AG09309 (cell line): ENCODE measurements around the gene DEF6.

ENCODE experiments used
- DNase-seq: peaks from one replicate; pipeline ENCODE4 v3.0.0-alpha.2; 2010; ENCODE audit warnings: low read depth
- H3K4me3 ChIP-seq: 2 replicates; pipeline ENCODE4 v1.5.1; 2011; ENCODE audit warnings: mild to moderate bottlenecking, low read depth, low read length, moderate library complexity; ENCODE audit not compliant: control insufficient read depth
- TF ChIP-seq, protein P1 (sequence below): IDR thresholded peaks from 2 replicates; pipeline ENCODE4 v1.5.1; 2011; ENCODE audit warnings: mild to moderate bottlenecking, low read depth, low read length, inconsistent platforms; ENCODE audit not compliant: insufficient read depth, control insufficient read depth; ENCODE audit errors: missing control alignments

Gene DEF6

DNA sequence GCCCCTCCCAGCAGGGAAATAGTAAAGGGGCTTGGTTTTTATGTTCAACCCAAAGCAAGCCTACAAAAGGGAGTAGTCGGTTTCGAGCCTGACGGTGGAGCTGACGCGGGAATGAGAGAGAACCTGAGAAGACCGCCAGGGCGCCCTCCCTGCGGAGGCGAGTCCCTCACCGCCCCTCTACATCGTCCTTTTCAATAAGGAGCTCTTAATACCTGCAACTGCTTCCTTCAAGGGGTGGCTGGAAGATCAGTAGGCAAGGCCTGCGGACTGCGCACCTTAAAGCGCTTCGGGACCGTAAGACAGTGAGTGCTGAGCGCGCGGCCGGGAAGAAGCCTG lies 38.8 kb upstream of the DEF6 start:
- peak overlapping the region; percentile 85 for H3K4me3 ChIP-seq
- TF ChIP-seq, protein P1, sequence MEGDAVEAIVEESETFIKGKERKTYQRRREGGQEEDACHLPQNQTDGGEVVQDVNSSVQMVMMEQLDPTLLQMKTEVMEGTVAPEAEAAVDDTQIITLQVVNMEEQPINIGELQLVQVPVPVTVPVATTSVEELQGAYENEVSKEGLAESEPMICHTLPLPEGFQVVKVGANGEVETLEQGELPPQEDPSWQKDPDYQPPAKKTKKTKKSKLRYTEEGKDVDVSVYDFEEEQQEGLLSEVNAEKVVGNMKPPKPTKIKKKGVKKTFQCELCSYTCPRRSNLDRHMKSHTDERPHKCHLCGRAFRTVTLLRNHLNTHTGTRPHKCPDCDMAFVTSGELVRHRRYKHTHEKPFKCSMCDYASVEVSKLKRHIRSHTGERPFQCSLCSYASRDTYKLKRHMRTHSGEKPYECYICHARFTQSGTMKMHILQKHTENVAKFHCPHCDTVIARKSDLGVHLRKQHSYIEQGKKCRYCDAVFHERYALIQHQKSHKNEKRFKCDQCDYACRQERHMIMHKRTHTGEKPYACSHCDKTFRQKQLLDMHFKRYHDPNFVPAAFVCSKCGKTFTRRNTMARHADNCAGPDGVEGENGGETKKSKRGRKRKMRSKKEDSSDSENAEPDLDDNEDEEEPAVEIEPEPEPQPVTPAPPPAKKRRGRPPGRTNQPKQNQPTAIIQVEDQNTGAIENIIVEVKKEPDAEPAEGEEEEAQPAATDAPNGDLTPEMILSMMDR, result peak; percentile 35
- DNase-seq, result no peak

DNA sequence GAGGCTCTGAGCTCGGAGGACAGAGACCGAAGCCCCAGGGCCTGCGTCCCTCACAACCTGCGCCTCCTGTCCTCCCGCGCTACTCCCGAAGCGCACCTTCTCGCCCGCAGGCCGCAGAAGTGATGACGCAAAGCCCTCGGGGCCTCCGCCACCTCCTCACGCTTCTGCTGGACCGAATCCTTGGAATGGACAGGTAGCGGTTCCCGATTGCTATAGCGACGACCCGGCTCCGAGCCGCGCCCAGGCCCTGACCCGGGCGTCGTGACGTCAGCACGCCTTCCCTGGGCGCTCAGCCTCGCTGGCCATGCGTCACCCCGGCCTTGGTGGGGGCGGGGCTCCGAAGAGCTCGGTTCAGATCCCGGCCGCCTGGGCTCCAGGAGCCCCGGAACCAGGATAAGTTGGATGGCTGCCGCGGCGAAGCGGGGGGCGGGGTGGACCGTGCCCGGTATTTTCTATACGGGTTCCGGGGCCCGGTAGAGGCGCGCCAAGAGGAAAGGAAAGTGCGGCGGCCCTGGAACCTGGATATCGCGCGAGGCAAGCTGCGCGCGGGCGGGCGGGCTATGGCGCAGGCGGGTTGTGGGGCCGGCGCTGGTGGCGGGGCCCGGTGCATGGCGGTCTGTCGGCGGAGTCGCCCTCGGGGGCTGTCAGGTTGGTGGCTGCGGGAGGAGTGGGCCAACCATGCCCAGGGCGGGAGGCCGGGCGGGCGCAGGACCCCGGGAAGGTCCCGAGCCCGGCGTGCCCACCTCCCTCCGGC lies 38.2 kb upstream of the DEF6 start, which contains the start of gene ZNF76:
Gene ZNF76 (plus strand): TSS at position 542 of the 754 bp plus-strand sequence. CDS start 21,417 bp downstream, outside the sequence.
- peak; percentile 73 for DNase-seq
- TF ChIP-seq, protein P1, result no peak

DNA sequence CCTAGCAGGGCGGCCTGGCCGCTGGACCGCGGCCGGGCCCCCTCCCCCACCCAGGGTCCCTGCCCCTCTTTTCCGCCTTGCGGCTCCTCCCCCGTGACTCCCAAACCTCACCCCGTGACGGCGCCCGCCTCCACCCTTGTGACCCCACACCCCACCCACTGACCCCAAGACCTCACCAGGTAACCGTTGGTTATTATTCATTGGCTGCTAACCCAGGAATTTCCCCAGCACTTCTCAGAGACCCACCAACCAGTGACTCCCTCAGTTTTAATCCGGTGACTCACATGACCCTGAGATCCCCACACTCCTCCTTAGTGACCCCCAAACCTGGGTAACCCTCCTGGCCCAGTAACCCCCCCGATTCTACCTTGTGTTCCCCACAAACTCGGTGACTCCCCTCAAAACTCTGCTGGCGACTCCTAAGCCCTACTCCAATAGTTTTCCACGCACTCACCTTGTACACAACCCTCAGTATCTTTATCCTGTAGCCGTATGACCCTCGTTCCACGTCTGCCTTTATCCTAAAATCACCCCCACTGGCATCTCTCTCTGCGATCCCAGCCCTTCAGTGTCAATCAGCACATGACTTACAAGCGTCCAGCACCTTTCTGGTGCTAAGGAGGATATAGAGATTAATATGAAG lies 37.5 kb upstream of the DEF6 start:
- TF ChIP-seq, protein P1, result no peak
- DNase-seq, result no peak
- peak overlapping the region; percentile 85 for H3K4me3 ChIP-seq

More for the DNA sequence above, 38.2 kb upstream of the DEF6 start, which contains the start of gene ZNF76:
- peak within 1 kb of the TSS; percentile 85 for H3K4me3 ChIP-seq

DNA sequence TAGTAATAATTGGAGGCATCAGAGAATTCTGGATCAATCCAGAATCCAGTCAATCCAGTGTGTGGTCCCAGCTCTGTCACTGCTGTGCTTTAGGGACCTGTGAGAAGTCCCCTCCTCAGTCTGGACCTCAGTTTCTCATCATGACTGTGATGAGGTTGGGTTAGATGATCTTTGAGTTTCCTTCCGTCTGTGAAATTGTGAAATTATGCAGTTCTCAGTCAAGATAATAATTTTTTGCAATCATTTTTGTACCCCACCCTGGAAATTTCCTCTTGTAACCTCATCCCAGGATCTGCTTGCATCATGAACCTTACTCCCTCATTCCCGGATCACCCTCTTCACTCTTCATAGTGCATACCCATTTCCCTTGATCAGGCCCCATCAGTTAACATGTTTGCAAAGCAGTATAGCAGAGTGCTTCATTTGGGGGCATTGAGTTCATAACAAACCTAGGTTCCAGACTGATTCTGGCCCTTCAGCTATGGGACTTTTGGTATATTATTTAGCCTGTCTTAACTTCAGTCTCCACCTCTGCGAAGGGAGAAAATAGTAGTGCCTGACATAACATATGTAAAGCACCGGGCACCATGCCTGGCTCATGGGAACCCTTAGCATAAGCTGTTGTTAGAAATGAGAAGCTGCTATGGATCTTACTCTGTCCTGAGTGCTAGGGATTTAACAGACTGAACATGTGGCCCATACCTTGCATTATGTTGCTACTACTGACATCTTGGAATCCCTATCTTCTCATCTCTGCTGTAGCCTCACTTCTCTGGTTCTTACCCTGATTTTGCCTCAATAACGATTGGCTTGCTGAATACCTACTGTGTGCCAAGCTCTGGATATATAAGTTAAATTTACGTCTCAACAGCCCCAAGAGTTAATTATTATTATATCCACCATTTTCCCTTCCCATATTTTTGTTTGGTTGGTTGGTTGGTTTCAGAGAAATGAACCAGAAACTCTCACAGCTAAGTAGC lies 36.7 kb upstream of the DEF6 start:
- TF ChIP-seq, protein P1, result no peak
- no peak overlapping the region; the same call in 1 of the 2 replicates for H3K4me3 ChIP-seq
- DNase-seq, result no peak

DNA sequence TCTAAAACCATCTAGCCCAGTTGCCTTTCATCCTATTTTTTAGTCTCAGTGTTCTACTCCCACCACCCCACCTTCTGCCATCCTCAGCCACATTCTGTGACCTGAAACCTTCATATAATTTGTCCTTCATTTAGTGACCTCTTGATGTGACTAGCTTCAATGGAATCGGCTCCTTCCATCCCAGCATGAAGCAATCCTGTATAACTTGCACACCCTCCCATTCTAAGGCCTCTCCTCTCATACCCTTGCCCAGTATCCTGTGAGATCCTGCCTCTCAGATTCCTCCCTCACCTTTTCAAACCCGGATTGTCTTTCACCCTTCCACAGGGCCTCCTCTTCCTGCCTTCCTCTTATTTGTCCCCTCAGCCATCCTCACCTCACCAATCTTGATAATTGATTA lies 35.0 kb upstream of the DEF6 start:
- no peak overlapping the region for H3K4me3 ChIP-seq
- TF ChIP-seq, protein P1, result no peak
- DNase-seq, result no peak
